NCI-H1105 treated with DMSO at 0.1 percent for 48 hours (cell line): ENCODE results near the gene FOXD4.
A peak's percentile ranks its signal among the peaks of the same experiment; 100 is the strongest.
"Not testable (repeated sequence)": the region's sequence is repeated elsewhere in the genome, so short reads cannot be mapped to it uniquely, and the experiment has no call there.

ENCODE experiments used
- DNase-seq: peaks from one replicate; lab custom pipeline; 2025; lab: John Stamatoyannopoulos, UW

Gene FOXD4

GRCh38 chr9:117995-118467 is at the start of gene FOXD4:
Gene FOXD4 (minus strand): TSS chr9:118417. CDS start chr9:118119, 298 bp downstream.
- not testable (repeated sequence) for DNase-seq

DNA sequence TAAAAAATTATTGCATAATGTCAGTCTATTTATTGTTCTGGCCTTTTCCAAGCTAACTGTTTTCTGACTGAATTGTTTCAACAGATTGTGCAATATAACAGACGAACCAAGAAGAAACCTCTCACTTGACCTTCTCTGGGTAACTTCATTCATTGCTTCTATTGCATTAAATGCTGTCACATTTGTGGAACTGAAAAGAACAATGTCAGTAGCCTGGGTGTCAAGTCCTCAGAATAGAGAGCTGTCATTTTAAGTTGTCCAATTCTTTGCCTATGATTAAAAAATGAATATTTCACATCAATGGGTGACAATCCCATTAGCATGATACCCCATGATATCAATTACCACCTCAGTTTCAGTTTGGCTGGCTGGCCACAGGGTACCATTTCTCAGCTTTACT is 41.7 kb upstream of the FOXD4 start:
- not testable (repeated sequence) for DNase-seq

GRCh38 chr9:151173-151572 is 33.0 kb upstream of the FOXD4 start:
- not testable (repeated sequence) for DNase-seq

- not testable (repeated sequence) for DNase-seq
Measured at GRCh38 chr9:139880-140279, 21.7 kb upstream of the FOXD4 start.

DNA sequence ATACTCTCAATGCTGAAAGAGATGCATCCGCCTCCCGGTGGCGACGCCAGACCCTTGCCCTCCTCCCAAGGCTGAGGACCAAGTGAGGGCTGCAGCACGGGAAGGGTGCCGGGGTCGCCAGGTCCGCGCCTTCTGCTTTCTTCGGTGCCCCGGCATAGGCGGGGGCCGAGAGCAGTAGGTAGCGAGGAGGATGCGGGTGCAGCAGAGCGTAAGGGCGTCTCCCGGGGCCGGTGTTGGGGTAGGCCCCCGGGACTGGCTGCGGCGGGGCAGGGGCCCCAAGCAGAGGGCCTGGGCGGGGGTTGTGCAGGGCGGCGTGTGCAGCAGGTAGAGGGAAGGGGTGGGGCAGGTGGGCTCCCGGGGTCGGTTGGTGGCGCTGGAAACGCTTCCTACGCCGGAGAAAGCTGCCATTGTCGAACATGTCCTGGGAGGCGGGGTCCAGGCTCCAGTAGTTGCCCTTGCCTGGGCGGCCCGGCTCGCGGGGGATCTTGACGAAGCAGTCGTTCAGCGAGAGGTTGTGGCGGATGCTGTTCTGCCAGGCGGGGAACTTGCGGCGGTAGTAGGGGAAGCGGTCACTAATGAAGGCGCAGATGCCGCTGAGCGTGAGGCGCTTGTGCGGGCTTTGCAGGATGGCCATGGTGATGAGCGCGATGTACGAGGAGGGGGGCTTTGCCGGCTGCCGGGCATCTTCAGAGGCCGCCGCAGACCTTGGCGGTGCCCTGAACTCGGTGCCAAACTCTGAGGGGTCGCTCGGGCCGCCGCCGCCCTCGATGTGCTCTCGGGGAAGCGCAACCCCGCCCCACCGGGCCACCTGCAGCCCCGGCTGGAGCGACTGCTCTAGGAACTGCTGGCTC is 848 bp downstream of the FOXD4 start:
- DNase-seq, result not testable (repeated sequence)

GRCh38 chr9:116239-117077 is 1.8 kb downstream of the FOXD4 start:
- DNase-seq, result not testable (repeated sequence)

DNA sequence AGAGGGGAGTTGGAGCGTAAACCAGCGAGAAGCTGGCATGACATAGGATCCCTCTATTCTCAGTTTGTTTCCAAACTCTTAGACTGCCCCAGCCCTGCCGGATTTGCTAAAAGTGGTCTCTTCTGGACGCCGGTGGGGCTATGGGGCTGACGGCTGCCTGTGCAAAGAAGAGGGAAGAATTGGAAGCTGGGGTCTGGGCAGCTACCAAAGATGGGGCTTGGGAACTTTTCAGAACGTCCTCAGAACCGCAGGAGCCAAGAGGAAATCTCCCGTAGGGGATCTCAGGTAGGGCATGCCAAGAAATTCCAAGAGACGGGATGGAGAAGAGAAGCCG is 3.1 kb downstream of the FOXD4 start:
- DNase-seq, result not testable (repeated sequence)

DNA sequence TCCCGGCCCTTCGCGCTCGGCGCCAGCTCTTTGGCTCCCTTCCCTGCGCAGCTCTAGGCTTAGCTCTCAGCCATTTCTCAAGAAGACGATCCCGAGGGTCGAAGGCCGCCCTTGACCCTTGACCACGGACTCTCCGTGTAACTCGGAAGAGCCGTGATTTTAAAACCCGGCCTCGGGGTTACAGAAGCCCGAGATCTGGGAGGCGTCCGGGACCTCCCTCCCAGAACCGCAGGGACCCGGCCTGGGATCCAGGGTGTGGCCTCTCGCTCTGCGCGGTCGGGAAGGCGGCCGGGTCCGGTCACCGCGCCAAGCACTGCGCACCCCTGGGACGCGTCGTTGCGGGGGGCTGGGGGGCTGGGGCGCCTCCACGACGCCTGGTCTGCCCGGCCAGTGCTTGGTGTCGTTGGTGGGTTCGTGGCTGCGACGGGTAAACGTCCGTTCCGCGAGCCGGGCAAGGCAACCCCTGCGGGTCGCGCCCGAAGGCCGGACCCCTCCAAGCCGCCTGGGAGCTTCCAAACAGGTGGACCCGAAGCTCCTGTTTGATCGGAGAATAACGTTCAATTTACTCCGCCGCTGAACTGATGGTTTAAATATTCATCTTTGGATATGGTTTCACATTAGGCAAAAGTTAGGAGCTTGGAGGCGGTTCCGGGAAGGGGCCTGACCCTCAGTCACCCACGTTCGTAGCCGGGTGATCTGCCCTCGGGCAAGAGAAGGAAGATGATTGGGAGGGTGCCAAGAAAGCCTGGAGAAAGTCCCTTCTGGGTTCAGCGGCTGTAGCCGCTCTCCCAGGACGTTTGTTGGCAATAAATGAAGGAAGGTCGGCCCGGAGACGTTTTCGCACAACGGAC is 3.7 kb downstream of the FOXD4 start:
- DNase-seq, result not testable (repeated sequence)

DNA sequence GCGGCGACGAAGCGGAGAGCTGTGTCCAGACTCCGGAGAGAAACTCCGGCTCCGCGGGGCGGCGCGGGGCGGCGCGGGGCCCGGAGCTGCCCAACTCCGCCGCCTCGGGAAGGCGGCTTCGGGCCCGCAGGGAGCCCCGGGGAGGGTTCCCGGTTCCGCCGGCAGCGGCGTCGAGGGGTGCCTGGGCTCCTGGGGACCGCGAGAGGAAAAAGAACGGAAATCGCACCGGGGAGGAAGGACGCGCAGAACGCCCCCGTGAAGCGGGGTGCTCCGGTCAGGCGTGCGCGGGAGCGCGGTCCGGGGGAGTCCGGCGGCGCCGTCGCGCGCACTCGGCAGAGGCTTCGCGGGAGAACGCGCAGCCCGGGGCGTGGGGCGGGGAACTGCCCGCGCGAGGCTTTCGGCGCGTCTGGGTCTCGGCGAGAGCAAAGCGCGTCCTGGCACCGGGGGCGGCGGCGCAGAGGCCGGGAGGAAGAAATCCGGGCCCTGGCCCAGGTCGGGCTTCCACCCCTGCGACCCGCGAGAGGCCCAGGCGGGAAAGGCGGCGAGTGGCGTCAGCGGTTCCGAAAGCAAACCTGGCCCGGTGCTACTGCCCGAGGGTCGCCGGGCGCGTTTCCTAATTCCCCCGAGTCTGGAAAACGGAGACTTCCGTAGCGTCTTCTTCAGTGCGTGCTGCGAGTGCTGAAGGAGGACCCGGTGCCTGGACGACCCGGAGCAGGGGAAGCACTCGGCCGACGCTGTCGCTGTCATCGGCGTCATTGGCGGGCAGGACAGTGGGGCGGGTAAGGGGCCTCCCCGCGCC is 4.5 kb downstream of the FOXD4 start:
- peak; percentile 31 for DNase-seq

DNA sequence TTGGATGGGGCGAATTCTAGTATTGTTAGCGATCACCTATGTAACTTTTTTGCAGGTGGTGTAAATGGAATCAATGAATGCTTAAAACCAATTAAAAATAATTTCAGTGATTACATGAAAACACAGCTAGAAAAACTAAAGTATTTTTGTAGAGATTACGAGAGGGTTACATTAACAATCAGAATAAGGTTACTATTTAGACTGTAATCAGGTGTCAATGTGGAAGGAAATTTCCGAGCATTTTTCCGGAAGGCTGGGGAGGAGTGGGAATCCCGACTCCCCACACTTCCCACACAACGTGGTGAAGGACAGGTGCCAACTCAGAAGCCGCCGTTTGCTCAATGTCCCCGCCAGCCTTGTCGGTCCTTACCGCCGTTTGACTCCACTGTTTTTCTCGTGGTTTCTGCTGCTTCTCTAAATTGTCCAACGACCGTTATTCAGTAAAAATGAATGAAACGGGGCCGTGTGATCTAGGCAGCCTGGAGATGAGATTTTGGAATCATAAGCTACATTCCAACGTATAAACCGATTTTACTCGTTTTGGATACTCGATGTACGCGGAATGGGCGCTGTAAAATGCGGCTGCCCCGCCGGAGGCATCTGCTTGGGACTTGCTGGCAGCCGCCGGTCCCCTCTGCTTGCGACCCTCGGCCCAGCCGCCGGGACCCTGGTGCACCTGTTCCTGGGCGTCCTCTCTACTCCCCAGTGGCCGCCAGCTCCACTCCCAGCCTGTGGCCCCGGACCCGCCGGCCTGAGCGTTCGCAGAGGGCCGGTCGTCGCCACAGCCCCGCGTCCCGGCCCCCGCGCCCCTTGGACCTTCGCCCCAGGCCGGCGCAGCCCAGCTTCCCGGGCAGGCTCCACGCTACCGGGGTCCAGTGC is 5.4 kb downstream of the FOXD4 start:
- not testable (repeated sequence) for DNase-seq

DNA sequence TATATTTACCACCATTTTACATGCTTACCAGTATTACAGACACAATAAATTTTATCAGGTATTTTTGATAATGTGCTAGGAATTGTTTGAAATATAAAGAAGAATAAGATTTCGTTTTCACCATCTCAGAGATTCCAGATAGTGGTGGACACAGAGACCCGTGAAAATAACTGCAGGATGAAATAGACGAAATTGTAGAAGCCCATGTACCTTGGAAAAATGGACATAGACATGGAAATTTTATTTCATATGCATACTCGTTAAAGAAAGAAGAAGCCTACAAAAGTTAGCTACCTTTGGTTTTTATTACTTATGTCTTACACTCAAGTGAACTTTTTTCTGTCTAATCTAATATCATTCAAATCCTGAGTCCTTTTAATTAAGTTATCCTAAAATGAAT is 7.5 kb downstream of the FOXD4 start:
- not testable (repeated sequence) for DNase-seq

GRCh38 chr9:109540-109939 is 8.7 kb downstream of the FOXD4 start:
- DNase-seq, result not testable (repeated sequence)

DNA sequence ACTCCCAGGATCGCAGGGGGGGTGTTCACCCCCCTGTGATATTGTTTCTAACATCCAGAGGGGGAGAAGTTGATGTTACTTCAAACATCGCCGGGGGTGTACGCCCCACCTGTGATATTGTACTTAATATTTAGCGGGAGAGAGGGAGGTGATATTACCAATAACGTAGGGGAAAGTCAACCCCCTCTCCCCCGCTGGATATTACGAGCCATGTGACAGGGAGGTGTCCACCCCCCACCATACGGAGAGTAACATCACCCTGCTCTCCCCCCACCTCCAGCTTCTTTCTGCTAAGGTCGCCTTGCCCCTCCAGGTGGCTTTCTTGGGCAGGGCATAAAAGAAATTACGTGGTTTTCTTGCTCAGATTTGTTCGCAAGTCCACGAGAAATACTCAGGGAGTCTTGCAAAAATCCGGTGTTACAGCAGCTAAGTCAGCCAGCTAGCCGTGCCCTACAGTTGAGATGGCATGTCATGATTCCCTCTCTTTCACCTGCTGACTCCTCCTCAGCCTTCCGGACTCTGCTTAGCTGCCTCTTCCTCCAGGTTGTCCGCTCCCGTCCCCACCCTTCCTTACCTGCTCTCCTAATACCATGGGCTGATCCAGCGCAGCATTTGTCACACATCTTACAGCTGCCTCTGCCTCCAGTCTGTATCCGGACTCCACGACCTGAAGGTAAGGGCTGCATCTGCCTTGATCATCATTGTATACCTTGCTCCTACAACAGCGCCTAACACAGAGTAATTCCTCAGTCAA is 9.3 kb downstream of the FOXD4 start:
- not testable (repeated sequence) for DNase-seq

- DNase-seq, result not testable (repeated sequence)
Measured at GRCh38 chr9:105991-106390, 12.2 kb downstream of the FOXD4 start.

- not testable (repeated sequence) for DNase-seq
Measured at GRCh38 chr9:100430-100829, 17.8 kb downstream of the FOXD4 start.

- DNase-seq, result not testable (repeated sequence)
Measured at GRCh38 chr9:99867-100266, 18.4 kb downstream of the FOXD4 start.

GRCh38 chr9:98775-99174 is 19.4 kb downstream of the FOXD4 start:
- not testable (repeated sequence) for DNase-seq

DNA sequence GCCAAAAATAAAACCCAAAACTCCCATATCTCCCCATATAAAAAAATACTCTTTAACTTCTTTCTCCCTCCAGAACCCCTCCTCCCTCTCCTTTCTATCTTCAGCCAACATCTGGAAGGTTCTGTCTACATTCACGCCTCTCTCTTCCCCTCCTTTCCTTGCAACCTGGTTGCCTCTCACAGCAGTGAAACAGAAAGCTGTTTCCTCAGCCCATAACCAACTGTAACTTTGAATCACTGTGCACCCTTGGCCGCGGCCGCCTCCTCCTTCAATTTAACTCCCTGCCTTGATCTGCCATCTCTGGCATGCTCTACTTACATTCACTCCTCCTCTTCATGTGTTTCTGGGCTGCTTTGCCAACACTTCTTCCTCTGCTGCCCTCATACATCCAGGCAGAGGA is 23.2 kb downstream of the FOXD4 start:
- not testable (repeated sequence) for DNase-seq

- not testable (repeated sequence) for DNase-seq
Measured at GRCh38 chr9:94323-94722, 23.9 kb downstream of the FOXD4 start.
